ENCODE results near the gene RGS12.
"Not testable (repeated sequence)": the region's sequence is repeated elsewhere in the genome, so short reads cannot be mapped to it uniquely, and the experiment has no call there.

- TF ChIP-seq CTCF (IDR thresholded peaks at IDR 0.05; ENCODE audit: low read depth, low read length, poor library complexity, severe bottlenecking); EZH2phosphoT487 (IDR thresholded peaks at IDR 0.05; ENCODE audit: borderline replicate concordance, low read length): not testable (repeated sequence)
Measured at GRCh38 chr4:3300882-3301281, 8.1 kb downstream of the RGS12 start.
